Measurements from ENCODE around the gene TGFBR1.
"Not testable (repeated sequence)": the region's sequence is repeated elsewhere in the genome, so short reads cannot be mapped to it uniquely, and the experiment has no call there.

TGFBR1 gene

DNA sequence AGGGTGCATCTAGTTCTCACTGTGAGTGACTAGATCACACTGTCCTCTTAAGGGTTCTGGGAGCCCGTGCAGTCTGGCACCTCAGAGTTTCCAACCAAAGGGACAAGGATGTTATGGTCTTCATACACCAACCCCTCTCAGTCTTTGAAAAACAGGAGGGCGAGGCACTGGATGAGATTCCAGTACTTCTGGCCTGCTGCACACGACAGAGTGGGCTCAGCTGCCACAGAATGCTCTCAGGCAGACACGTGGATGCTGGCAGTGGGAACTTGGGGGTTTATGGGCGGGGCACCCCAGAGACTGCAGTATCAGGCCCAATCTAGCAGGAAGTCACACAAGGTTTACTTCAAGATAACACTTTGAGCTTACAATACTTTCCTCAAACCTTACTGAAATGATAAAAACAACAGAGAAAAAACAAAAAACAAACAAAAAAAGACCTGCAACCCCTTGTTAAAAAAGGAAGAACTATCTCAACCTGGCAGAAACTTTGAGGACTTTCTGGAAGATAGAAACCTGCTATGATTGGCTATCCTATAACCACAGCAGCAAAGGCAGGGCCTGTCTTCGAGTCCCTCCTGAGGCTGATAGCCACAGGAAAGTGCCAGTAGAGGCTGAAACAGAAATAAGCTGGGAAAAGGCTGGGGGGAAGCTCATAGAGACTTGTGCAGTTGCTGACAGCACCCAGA, 28.3 kb upstream of the TGFBR1 start:
- no peak for DNase-seq

DNA sequence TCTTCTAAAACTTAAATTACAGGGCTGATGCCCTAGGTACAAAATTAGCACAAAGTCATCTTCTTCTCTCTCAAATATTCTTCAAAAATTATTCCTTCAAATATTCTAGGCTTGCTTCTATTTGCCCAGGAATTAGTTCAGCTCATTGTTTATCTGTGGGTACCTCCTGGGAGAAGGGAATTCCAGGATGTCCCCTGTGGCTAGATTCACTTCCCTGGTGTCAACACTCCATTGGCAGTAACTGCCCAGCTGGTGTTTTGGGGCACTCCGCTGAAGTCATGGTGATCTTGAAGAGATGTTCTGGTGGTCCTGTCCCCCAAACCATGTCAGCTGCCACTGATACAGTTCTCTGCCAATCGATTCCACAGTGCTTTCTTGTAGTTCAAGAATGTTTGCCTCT, 26.2 kb upstream of the TGFBR1 start:
- DNase-seq, result no peak

DNA sequence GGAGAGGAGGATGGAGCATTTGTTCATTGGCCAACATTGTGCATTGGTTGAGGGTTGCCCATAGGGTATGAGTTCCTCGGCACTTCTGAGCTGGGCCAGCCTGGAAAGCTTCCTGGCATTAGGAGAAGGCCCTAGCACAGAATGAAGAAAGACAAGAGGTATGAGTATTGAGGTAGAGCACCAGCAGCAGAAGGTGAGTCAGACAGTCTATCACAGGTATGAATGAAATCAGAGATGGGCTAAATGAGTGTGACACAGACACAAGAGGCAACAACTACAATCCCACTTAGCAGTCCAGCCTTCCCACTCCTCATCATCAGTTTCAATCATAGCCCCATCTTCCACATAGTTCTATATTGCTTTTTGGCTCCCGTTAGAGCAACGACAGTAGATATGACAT, 25.4 kb upstream of the TGFBR1 start:
- no peak for DNase-seq

DNA sequence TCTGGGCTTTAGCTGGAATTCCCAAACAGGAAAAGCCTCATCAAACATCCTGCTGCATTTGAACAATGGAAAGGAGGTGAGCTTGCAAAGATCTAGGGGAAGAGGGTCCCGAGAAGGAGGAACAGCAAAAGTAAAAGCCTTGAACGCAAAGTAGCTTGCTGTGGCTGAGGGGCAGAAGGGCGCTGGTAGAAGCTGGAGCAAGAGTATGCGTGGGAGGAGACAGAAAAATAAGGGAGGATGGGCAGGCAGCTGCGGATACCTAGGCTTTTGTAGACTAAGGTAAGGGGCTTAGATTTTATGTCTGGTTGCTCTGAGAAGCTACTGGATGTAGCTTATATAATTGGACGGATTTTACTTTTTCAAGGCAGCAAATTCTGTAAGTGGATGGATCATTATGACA, 21.9 kb upstream of the TGFBR1 start:
- DNase-seq, result no peak

DNA sequence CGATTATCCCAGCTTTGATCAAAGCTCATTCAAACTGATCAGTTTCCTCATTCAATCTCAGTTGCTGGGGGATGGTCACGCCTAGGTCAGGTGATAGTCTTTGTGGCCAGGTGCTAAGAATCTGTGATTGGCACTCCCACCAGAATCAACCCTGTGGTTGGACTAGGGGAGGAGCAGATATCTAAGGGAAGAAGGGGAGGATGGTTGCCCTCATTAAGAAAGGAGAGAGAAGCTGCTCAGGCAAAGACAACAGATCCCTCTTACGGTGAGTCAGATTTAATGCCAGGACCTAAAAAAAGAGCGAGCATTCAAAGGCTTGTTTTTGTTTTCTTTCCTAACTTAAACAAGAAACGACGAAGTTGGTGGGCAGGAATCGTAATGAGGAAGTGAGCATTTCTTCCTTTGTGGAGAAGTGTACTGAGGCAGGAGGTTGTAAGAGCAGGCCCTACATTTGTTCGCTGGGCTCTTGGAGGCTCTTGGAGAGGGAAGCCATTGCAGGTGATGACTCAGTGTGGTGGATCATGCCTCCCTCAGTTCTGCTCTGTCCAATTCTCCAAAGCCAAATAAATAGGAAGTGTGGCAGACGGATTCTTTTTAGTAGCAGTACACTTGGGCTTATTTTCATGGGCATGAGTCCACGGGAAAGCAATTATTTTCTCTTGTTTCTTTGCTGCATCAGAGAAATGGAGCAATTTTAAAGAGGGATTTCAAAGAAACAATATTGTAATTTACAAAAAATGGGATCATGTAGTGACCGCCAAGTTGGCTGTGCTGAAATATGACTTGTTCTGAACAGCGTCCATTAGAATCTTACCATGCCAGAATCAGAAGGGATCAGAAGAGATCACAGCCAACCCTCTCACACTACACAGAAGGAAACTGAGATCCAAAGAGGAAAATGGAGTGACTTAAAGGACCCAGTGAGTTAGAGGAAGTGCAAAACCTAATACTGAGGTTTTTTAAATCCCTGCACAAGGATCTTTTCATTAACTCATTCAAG, 18.7 kb upstream of the TGFBR1 start:
- no peak for DNase-seq

DNA sequence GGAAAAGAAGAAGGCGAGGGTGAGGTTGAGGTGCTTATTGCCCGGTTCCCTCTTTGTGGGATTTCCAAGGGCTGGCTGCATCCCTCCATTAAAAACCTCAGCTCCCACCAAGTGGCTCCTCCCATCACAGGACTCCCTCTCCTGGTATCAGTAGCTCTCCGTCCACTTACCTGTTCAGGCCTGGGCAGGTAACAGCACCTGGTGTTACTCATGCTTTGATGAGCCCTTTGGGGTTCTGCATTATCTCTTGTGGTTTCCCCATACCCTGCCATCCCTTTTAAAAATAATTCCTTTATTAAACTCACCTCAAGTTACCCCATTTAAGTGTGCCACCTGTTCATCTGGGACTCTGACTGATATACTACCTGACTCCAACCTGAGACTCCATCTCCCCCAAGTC, 17.5 kb upstream of the TGFBR1 start:
- no peak for DNase-seq

DNA sequence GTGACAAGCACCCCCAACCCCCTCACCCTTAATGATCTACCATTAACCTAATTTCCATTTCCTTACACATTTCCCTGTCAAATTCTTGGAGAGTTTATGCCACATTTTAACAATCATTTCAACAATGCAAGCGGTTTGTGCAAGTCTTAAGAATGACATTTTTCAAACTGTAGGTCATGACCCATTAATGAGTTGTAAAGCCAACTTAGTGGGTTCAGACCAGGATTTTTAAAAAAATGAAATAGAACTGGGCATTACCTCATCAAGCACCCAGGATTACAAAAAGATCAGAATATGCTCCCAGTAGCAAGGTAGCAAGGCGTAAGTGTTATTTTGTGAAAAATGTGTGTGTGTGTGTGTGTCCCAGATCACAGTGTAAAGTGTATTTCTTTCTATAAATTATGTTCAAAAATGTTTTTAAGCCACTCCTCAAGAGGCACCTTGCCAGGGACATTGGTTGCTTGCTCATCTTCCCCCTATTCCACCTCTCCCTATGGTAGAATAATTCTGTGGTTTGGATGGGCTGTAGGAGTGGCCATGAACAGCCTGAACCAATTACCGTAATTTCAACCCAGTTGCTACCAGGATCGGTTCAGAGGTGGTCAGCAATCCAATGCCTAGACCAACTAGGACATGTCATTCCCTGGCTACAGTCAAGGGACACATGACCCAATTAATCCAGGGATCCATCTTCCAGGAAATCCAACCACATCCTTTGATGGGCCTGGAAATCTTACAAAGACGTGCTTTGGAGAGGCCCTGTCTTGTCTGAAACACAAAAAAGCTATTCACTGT, 14.4 kb upstream of the TGFBR1 start:
- no peak for DNase-seq

DNA sequence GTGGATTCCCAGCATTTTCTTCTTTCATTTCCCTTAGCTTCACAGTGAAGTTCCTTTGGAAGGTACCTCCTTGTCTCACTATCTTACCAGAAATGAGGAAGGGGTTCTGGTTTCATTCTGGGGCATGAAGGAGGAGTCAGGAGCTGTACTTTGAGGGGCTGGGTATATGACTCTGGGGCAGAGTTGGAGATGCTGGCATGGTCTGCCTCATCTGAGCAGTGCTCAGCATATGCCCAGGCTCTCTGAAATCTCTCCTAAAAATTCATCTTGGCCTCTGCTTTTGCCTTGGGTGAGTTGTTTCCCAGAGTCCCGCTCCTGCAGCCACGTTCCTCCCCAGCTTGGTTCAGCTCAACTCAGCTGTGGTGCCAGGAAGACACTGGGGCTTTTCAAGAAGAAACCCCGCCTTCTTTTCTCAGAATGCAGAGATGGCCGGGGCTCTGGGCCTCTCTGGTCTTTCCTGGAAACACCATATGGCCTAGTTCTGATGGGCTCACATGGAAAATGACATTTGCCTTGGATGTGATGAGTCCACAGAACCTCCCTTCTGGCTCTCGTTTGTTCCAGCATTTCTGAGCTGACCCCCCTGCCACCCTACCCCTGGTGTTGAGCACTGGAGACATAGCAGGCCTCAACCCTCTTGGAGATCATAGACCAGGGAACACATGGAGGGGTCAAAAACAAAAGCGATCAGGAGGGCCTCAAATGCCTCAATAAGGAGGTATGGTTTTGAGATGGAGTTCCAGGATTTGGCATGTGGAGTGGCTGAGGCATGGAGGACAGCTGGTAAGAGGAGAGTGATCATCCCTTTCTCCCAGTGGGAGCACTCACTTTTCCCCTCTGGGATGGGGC, 12.0 kb upstream of the TGFBR1 start:
- no peak for DNase-seq

DNA sequence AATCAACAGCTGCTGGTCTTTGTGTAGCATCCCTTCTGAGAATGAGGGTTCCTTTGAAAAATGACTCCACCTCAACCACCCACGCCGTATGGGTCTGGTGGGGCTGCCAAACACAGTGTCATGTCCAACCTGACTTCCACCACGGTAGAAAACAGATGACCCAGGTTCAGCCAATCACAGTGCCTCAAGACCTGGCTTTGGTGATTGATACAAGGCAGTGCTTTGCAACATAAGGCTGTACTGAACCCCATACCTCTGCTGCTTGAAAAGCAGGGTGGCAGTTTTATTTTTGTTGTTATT, 11.5 kb upstream of the TGFBR1 start:
- DNase-seq, result no peak

DNA sequence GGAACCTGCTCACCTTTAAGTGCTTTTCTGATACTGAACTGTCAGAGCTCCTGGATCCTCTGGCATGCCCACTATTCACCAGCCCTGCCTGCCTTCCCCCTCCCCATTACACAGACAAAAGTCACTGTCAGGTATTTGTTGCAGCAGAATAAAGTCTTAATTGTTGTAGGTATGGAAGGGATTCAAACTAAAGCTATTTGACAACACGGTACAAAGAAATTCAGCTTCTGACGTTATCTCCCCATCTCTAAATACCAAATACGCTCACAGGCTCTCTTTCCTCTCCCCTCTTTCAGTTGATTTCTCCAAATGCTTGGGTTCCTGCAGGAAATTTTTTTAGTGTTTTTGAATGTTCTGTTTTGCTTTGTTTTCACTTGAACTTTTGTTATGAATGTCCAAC, 9.3 kb upstream of the TGFBR1 start:
- DNase-seq, result no peak

DNA sequence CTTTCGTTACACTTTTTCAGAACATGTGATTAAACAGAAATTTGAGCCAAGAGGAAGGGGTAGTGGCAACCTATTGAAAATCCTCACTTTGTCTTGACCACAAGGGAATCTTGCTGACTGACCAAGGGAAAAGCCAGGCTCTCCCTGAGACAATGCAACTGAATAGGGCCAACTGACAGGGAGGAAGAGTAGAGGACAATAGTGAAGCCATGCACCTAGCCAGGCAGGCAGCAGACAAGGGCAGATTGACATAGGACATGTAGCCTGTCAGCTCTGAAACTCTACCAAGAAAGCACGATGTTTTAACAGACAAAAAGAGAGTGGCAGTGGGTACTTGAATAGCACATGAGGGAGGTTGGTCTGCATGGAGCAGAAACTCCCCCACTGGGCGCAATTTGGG, 8.5 kb upstream of the TGFBR1 start:
- no peak for DNase-seq

DNA sequence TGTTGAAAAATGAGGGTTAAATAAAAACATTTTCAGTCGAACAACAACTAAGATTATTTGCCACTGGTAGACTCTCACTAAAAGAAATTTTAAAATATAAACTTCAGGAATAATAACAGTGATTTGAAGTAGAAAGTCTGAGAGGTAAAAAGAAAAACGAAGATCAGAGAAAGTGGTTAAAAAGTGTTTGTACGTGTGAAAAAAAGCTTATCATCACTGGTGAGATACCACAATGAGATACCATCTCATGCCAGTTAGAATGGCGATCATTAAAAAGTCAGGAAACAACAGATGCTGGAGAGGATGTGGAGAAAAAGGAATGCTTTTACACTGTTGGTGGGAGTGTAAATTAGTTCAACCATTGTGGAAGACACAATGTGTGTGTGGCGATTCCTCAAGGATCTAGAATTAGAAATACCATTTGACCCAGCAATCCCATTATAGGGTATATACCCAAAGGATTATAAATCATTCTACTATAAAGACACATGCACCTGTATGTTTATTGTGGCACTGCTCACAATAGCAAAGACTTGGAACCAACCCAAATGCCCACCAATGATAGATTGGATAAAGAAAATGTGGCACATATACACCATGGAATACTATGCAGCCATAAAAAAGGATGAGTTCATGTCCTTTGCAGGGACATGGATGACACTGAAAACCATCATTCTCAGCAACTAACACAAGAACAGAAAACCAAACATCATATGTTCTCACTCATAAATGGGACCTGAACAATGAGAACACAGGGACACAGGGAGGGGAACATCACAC, 4.9 kb upstream of the TGFBR1 start:
- DNase-seq, result not testable (repeated sequence)

DNA sequence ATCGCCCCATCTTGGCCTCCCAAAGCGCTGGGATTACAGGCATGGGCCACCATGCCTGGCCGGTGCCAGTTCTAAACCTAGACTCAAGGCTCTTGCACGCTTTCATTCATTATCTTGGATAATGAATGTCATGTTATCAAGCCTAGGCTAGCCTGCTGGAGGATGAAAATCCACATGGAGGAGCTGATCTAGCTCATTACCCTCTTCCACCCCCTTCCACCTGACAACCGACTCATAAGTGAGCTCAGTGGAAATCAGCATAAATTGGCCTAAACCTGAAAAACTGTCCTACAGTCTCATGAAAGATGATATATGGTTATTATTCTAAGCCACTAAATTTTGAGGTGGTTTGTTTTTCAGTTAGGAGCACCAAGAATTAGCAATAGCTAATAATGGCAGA, 3.6 kb upstream of the TGFBR1 start:
- DNase-seq, result no peak

DNA sequence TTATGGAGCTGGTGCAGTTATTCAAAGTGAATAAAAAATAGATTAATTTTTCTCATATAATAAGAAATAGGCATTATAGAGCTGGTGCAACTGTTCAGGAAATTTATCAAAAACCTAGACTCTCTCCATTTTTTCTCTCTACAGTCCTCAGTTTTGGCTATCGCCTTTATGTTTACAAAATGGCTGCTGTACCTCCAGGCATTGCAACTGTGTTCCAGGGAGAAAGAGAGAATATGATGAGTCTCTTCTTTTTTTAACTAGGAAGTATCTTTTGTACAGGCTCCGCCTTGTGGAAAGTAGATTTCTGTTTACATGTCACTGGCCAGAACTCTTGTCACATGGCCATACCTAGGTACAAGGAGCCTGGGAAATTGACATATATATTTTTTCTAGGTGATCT, 3.1 kb upstream of the TGFBR1 start:
- DNase-seq, result no peak

DNA sequence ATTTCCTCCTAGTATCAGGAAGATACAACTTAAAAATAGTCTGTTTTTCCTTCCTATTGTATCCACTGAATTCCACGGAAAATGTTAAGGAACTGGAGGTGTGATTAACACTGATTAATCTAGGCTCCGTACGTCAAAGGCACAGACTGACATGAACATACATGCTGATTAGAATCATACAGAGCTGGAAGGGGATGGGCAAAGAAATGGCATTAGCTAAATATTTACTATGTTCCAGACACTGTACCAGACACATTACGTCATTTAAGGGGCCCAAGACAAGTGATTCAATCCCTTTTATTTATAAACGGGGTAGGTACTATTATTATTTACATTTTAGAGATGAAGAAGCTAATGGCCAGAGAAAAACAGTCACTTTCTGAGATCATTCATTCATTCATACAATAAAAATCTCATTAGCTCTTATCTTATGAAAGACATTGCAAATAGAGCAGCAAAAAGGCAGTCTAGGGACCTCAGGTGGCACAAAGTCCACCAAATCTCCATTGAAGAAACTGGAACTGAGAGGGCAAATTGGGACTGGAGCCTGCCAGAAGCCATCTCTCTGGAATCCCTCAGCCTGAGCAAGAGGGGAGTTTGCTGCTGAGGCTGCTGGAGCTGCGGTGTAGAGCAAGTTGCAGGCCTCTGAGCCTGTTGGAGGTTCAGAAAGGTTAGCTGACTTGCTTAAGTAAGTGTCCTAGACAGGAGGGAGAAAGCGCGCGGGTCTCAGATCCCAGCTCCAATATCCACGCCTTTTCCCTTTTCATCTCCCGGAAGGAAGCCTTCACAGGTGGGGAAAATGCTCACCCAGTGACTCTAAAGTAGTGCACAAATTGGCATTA, 1.6 kb upstream of the TGFBR1 start:
- no peak for DNase-seq

DNA sequence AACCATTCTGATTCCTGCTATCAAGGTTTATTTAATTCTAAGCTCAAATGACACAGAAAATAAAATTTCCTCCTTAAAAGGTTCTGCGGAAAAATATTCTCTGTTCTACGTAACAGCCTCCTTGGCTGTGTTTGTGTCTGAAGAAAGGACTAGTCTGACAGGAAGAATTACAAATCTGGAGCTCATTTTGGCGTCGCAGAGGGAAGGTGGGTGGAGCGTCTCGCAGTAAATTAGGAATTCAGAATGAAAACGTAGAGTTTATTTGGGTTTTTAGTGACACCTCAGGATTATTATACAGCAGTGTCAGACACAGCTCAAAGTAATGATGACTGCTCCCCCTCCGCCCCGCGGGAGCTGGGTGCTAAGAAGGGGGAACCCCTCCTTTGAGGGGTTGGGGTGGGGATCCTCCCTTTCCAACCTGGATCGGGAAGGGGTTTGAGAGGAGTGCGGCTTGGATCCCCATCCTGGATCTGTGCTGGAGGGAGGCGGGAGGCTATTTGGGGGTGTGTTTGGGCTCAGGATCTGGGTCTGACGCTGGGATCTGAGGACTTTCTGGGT, 933 bp upstream of the TGFBR1 start:
- DNase-seq, result no peak

DNA sequence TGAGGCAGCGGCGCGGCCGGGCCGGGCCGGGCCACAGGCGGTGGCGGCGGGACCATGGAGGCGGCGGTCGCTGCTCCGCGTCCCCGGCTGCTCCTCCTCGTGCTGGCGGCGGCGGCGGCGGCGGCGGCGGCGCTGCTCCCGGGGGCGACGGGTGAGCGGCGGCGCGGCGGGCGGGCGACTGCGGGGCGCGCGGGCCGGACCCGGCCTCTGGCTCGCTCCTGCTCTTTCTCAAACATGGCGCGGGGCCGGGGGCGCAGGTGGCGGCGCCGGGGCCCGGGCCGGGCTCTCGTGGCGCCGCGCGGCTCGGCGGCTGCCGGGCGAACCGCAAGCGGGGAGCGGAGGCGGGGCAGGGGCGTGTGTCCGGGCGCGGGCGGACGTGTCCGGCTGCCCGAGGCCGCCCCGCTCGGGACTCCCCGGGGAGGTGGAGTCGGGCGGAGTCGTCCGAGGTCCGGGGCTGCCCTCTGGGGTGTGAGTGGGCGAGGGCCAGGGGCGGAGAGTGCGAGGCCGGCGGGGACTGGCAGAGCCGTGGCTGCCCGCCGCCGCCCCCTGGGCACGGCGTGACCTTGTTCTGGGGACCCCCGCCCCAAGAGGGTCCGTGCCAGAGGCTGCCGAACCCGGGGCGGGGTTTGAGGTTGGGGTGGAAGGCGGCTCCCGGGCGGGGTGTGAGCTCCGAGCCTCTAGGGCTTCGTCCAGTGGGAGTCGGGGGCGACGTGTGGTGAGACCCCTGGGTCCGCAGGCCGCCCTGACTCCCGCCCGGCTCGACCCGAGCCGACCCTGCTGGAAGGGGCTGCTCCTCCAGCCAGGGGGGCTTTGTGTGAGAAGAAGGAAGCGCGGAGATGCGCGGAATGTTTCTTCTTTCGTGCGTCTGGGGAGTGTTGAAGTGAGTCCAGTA, 485 bp downstream of the TGFBR1 start:
- no peak for DNase-seq

DNA sequence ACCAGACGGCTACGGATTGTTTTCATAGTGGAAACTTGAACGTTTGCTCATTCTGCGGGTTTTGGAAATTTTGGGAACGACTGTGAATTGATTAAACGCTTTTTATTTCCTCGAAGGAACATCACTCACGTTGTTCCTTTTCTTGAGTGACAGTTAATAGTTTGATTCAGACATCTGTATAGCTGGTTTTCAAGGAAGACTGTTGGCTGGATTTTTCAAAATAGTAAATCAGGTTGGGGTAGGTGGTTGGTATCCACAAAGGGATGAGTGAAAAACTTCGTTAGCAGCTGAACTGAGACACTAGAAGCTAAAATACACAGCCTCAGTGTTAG, 1.1 kb downstream of the TGFBR1 start:
- no peak for DNase-seq

DNA sequence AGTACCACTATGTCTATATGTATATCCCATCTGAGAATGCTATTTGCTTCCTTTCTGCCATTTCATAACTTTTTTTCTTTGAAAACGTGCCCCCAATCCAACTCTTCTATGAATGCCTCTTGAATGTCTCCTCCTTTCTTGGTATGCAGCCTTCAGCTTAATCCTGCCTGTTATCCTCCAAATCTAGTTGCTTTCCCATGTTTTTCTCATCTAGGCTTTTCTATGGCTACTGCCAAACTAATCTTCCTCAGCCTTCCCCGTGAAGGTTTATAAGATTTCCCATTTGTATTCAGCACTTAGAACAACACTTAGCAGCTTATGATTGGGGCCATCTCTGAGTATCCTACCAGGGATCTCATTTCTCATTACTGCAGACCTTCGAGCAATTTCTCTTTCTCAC, 2.5 kb downstream of the TGFBR1 start:
- DNase-seq, result no peak

DNA sequence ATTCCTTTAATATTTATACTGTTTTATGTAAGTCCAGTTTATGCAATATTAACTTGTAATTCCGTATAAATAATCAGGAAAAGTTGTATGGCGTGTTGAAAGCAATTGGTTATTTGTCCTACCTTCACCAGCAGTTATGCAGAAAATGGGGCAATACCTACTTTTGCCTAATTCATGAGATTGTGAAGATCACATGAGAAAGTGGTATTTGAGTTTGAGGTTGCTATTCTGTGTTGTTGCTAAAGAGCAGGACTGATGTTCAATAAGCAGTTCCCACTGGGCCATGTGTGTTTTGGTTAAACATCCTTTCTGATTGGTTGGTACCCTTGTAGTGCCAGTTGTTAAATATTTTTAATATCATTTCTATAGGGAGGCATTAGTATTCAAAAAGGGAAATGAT, 3.2 kb downstream of the TGFBR1 start:
- DNase-seq, result no peak

Data from cortex of kidney (tissue), 1 donor.